NCI-H2107 (cell line): ENCODE measurements around the gene LDHAL6A.
"Not testable (repeated sequence)": the region's sequence is repeated elsewhere in the genome, so short reads cannot be mapped to it uniquely, and the experiment has no call there.

Experiments used
- DNase-seq: peaks from one replicate; lab custom pipeline; 2025; lab: John Stamatoyannopoulos, UW

LDHAL6A gene

GRCh38 chr11:18455686-18456372 lies at the start of gene LDHAL6A:
Gene LDHAL6A, plus strand, starts transcription at chr11:18455856. Its CDS starts 825 bp downstream, at chr11:18456681.
- no peak for DNase-seq

GRCh38 chr11:18407400-18407799 lies 48.3 kb upstream of the LDHAL6A start:
- DNase-seq: not testable (repeated sequence)

GRCh38 chr11:18408558-18409291 lies 46.9 kb upstream of the LDHAL6A start:
- DNase-seq: no peak

- no peak for DNase-seq
These were observed 39.2 kb upstream of the LDHAL6A start for GRCh38 chr11:18416459-18416858.

GRCh38 chr11:18419040-18419439 lies 36.6 kb upstream of the LDHAL6A start:
- DNase-seq: no peak

GRCh38 chr11:18420067-18420466 lies 35.6 kb upstream of the LDHAL6A start:
- no peak for DNase-seq

- DNase-seq: no peak
These were observed 28.4 kb upstream of the LDHAL6A start for GRCh38 chr11:18427240-18427639.

- DNase-seq: no peak
These were observed 26.3 kb upstream of the LDHAL6A start for GRCh38 chr11:18429332-18429731.

GRCh38 chr11:18438691-18439090 lies 17.0 kb upstream of the LDHAL6A start:
- no peak for DNase-seq

GRCh38 chr11:18449251-18449650 lies 6.4 kb upstream of the LDHAL6A start:
- DNase-seq: no peak

GRCh38 chr11:18452927-18453326 lies 2.7 kb upstream of the LDHAL6A start:
- DNase-seq: no peak

- no peak for DNase-seq
These were observed 1.8 kb downstream of the LDHAL6A start for GRCh38 chr11:18457450-18457849.

GRCh38 chr11:18459634-18460033 lies 4.0 kb downstream of the LDHAL6A start:
- no peak for DNase-seq

- DNase-seq: no peak
These were observed 6.3 kb downstream of the LDHAL6A start for GRCh38 chr11:18461909-18462308.

GRCh38 chr11:18463439-18463838 lies 7.8 kb downstream of the LDHAL6A start:
- no peak for DNase-seq

- no peak for DNase-seq
These were observed 10.7 kb downstream of the LDHAL6A start for GRCh38 chr11:18466402-18466801.

- DNase-seq: no peak
These were observed 12.4 kb downstream of the LDHAL6A start for GRCh38 chr11:18468059-18468458.

GRCh38 chr11:18468961-18469360 lies 13.3 kb downstream of the LDHAL6A start:
- no peak for DNase-seq

GRCh38 chr11:18471995-18472394 lies 16.3 kb downstream of the LDHAL6A start:
- no peak for DNase-seq

- no peak for DNase-seq
These were observed 16.9 kb downstream of the LDHAL6A start for GRCh38 chr11:18472587-18472986.

GRCh38 chr11:18479063-18479462 lies 23.4 kb downstream of the LDHAL6A start:
- no peak for DNase-seq

- no peak for DNase-seq
These were observed 30.4 kb downstream of the LDHAL6A start for GRCh38 chr11:18485913-18486528.

- DNase-seq: no peak
These were observed 34.7 kb downstream of the LDHAL6A start for GRCh38 chr11:18490319-18490718.
